HFFc6 (cell line): Measurements from ENCODE around the gene AP3D1. TPM values are rescaled to one million over a fixed set of nuclear protein-coding genes. Genes with fewer than 3 reads are reported as not detected.

Experiments
- DNase-seq: peaks from one replicate; pipeline ENCODE4 v3.0.0-alpha.2; 2018
- H3K27ac Mint-ChIP-seq: 2 replicates; pipeline ENCODE4 v1.8.0; 2020; ENCODE audit warnings: mild to moderate bottlenecking, mixed read lengths
- H3K27me3 Mint-ChIP-seq: 2 replicates; pipeline ENCODE4 v1.8.0; 2021; ENCODE audit warnings: mild to moderate bottlenecking, moderate library complexity, mixed read lengths; ENCODE audit not compliant: insufficient read depth
- H3K36me3 Mint-ChIP-seq: 2 replicates; pipeline ENCODE4 v1.8.0; 2021; ENCODE audit warnings: low read depth, mixed read lengths
- H3K4me1 Mint-ChIP-seq: 2 replicates; pipeline ENCODE4 v1.8.0; 2020; ENCODE audit warnings: low read depth, mixed read lengths
- H3K4me3 Mint-ChIP-seq: 2 replicates; pipeline ENCODE4 v1.8.0; 2020; ENCODE audit warnings: mild to moderate bottlenecking, moderate library complexity, mixed read lengths
- H3K9me3 Mint-ChIP-seq: 2 replicates; pipeline ENCODE4 v1.8.0; 2020; ENCODE audit warnings: mild to moderate bottlenecking, mixed read lengths
- CTCF ChIP-seq: fragments of 200-600 bp; sonication (generic); IDR thresholded peaks from 2 replicates; pipeline ENCODE4 v1.5.0; 2021; ENCODE audit warnings: antibody characterized with exemption, mild to moderate bottlenecking
- total RNA-seq, 6 experiments: library from RNA; stranded (reverse); fragmentation: NEBNext Ultra II Directional; extraction: Animal tissue kit (Norgen Biotek cat#: 25700); gene quantifications; 2 replicates in 1 of 6; 3 replicates in 5 of 6; pipeline ENCODE4 v1.2.3, GENCODE V29; 2021

Gene AP3D1
- total RNA-seq, 6 experiments from 2014 or later = 139 to 169 (median 151) TPM

GRCh38 chr19:2059422-2060201 is 91.8 kb downstream of the AP3D1 start:
- no peaks in the 10 kb centered on the region for H3K9me3 Mint-ChIP-seq

GRCh38 chr19:2058570-2059421 is 92.6 kb downstream of the AP3D1 start:
- Mint-ChIP-seq H3K27ac (peak overlapping the region; percentile 99), H3K4me1 (peaks cover 38% of the 10 kb centered on the region), H3K36me3 (no peaks in the 10 kb centered on the region), H3K9me3 (no peaks in the 10 kb centered on the region), H3K27me3 (peaks cover 1% of the 10 kb centered on the region), H3K4me3 (peak overlapping the region; percentile 30; the same call in 1 of the 2 replicates)
- TF ChIP-seq CTCF = no peak
- DNase-seq = no peak

More at GRCh38 chr19:2059422-2060201, 91.8 kb downstream of the AP3D1 start:
- peaks cover 1% of the 10 kb centered on the region for H3K27me3 Mint-ChIP-seq
- peak overlapping the region; percentile 88 for H3K4me3 Mint-ChIP-seq
- DNase-seq = peak; percentile 57
- peaks cover 40% of the 10 kb centered on the region for H3K4me1 Mint-ChIP-seq
- no peak for TF ChIP-seq CTCF
- no peaks in the 10 kb centered on the region for H3K36me3 Mint-ChIP-seq
- H3K27ac Mint-ChIP-seq = peak overlapping the region; percentile 99

GRCh38 chr19:2057484-2058469 is 93.6 kb downstream of the AP3D1 start:
- peaks cover 38% of the 10 kb centered on the region for H3K4me1 Mint-ChIP-seq
- no peak for DNase-seq
- H3K36me3 Mint-ChIP-seq = no peaks in the 10 kb centered on the region
- no peak for TF ChIP-seq CTCF
- no peaks in the 10 kb centered on the region for H3K9me3 Mint-ChIP-seq
- H3K4me3 Mint-ChIP-seq = no peak overlapping the region
- peaks cover 1% of the 10 kb centered on the region for H3K27me3 Mint-ChIP-seq
- H3K27ac Mint-ChIP-seq = peak overlapping the region; percentile 99; the same call in 1 of the 2 replicates

GRCh38 chr19:2056837-2057192 is 94.6 kb downstream of the AP3D1 start:
- no peak for DNase-seq
- Mint-ChIP-seq H3K4me3 (no peak overlapping the region), H3K9me3 (no peaks in the 10 kb centered on the region), H3K27me3 (peaks cover 1% of the 10 kb centered on the region), H3K4me1 (peaks cover 28% of the 10 kb centered on the region), H3K36me3 (no peaks in the 10 kb centered on the region), H3K27ac (peak overlapping the region; percentile 54)
- no peak for TF ChIP-seq CTCF
